ENCODE measurements around the gene LEMD2.

LEMD2 gene

GRCh38 chr6:33765368-33765767, 23.6 kb downstream of the LEMD2 start:
- ATAC-seq (ENCODE audit: low read depth) (no peak), DNase-seq (ENCODE audit: low spot score) (no peak)
- Histone ChIP-seq H3K36me3 (ENCODE audit: low read depth) (no peaks in the 10 kb centered on the region), H3K27me3 (ENCODE audit: insufficient read depth, poor library complexity, severe bottlenecking) (no peaks in the 10 kb centered on the region), H3K27ac (ENCODE audit: poor library complexity, severe bottlenecking) (no peak overlapping the region), H3K4me3 (ENCODE audit: severe bottlenecking) (no peak overlapping the region), H3K4me1 (ENCODE audit: insufficient read depth, poor library complexity, severe bottlenecking) (no peaks in the 10 kb centered on the region), H3K9me3 (ENCODE audit: severe bottlenecking) (no peaks in the 10 kb centered on the region)
- TF ChIP-seq CTCF (IDR thresholded peaks at IDR 0.05; ENCODE audit: poor library complexity, severe bottlenecking), result no peak

- Histone ChIP-seq H3K4me1 (ENCODE audit: insufficient read depth, poor library complexity, severe bottlenecking) (peaks cover 3% of the 10 kb centered on the region), H3K27me3 (ENCODE audit: insufficient read depth, poor library complexity, severe bottlenecking) (no peaks in the 10 kb centered on the region), H3K27ac (ENCODE audit: poor library complexity, severe bottlenecking) (no peak overlapping the region), H3K36me3 (ENCODE audit: low read depth) (no peaks in the 10 kb centered on the region), H3K4me3 (ENCODE audit: severe bottlenecking) (no peak overlapping the region), H3K9me3 (ENCODE audit: severe bottlenecking) (no peaks in the 10 kb centered on the region)
- no peak for TF ChIP-seq CTCF (IDR thresholded peaks at IDR 0.05; ENCODE audit: poor library complexity, severe bottlenecking)
- DNase-seq (ENCODE audit: low spot score) (no peak), ATAC-seq (ENCODE audit: low read depth) (no peak)
Observed at GRCh38 chr6:33764036-33764435, 24.9 kb downstream of the LEMD2 start.

DNA sequence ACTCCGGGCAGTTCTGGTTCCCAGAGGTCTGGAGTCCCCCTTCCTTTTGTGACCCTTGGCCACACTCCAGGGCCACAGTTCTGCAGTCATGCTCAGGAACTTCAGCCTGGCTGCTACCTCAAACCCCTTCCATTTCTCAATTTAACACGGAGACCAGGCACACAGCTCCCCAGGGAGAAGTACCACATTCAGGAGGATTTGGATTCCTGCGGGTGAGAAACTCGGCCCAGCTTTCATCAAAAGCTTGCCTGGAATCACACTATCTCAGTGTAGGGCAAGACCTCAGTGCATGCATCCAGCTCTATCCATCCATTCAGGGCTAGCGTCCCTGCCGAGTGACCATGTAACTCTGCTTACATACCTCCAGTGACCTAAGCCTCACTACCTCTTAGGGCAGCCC, 25.4 kb downstream of the LEMD2 start:
- TF ChIP-seq CTCF (IDR thresholded peaks at IDR 0.05; ENCODE audit: poor library complexity, severe bottlenecking), result no peak
- no peaks in the 10 kb centered on the region for H3K27me3 ChIP-seq (ENCODE audit: insufficient read depth, poor library complexity, severe bottlenecking)
- no peak overlapping the region for H3K27ac ChIP-seq (ENCODE audit: poor library complexity, severe bottlenecking)
- no peak overlapping the region for H3K4me3 ChIP-seq (ENCODE audit: severe bottlenecking)
- no peaks in the 10 kb centered on the region for H3K36me3 ChIP-seq (ENCODE audit: low read depth)
- H3K9me3 ChIP-seq (ENCODE audit: severe bottlenecking), result no peaks in the 10 kb centered on the region
- peaks cover 8% of the 10 kb centered on the region for H3K4me1 ChIP-seq (ENCODE audit: insufficient read depth, poor library complexity, severe bottlenecking)
- no peak for DNase-seq (ENCODE audit: low spot score)
- no peak for ATAC-seq (ENCODE audit: low read depth)

GRCh38 chr6:33762713-33763112, 26.2 kb downstream of the LEMD2 start:
- no peak for TF ChIP-seq CTCF (IDR thresholded peaks at IDR 0.05; ENCODE audit: poor library complexity, severe bottlenecking)
- ATAC-seq (ENCODE audit: low read depth) (no peak), DNase-seq (ENCODE audit: low spot score) (no peak)
- peaks cover 9% of the 10 kb centered on the region for H3K4me1 ChIP-seq (ENCODE audit: insufficient read depth, poor library complexity, severe bottlenecking)
- no peak overlapping the region for H3K4me3 ChIP-seq (ENCODE audit: severe bottlenecking)
- H3K9me3 ChIP-seq (ENCODE audit: severe bottlenecking), result no peaks in the 10 kb centered on the region
- H3K27me3 ChIP-seq (ENCODE audit: insufficient read depth, poor library complexity, severe bottlenecking), result no peaks in the 10 kb centered on the region
- H3K27ac ChIP-seq (ENCODE audit: poor library complexity, severe bottlenecking), result no peak overlapping the region
- no peaks in the 10 kb centered on the region for H3K36me3 ChIP-seq (ENCODE audit: low read depth)

DNA sequence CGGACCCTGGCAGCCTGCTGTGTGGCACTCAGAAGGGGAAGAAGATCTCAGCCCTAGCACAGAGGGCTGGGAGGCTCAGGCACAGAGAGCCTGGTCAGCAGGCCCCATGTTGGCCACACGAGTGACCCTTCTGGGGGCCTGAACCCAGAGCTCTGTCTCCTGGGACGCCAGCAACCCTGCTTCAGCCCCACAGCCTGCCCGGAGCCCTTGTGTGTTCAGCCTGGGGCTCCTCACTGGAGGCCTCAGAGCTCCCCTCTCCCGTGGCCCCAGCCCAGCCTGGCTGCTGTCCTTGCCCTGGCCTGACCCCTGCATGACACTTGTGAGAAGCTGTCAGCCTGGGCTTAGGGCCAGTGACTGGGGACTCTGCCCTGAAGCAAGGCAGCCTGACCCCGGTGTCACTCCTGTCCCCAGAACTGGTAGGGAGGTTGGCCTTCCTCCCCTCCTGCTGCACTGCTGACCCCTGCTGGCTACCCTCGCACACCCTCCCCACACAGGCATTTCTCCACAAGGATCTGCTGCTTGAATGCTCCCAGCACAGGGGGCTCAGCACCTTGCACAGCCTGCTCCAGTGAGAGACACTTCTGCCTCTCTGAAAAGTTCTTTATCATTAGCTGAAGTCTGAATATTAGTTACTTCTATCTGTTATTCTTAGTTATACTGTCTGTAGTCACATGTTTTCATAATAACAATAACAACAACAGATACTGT, 26.9 kb downstream of the LEMD2 start:
- ATAC-seq (ENCODE audit: low read depth) (peak; percentile 76), DNase-seq (ENCODE audit: low spot score) (no peak)
- Histone ChIP-seq H3K27me3 (ENCODE audit: insufficient read depth, poor library complexity, severe bottlenecking) (no peaks in the 10 kb centered on the region), H3K27ac (ENCODE audit: poor library complexity, severe bottlenecking) (no peak overlapping the region), H3K36me3 (ENCODE audit: low read depth) (no peaks in the 10 kb centered on the region), H3K4me3 (ENCODE audit: severe bottlenecking) (no peak overlapping the region), H3K9me3 (ENCODE audit: severe bottlenecking) (no peaks in the 10 kb centered on the region), H3K4me1 (ENCODE audit: insufficient read depth, poor library complexity, severe bottlenecking) (peaks cover 9% of the 10 kb centered on the region)
- peak; percentile 82 for TF ChIP-seq CTCF (IDR thresholded peaks at IDR 0.05; ENCODE audit: poor library complexity, severe bottlenecking)
